SK-N-SH treated with all-trans-retinoic acid at 6 μM for 48 hours (cell line): ENCODE results near the gene DNLZ.

ENCODE experiments used
- ARNTL ChIP-seq: fragments of 450-650 bp; formaldehyde crosslinking; IDR thresholded peaks from 2 replicates; pipeline ENCODE4 v1.5.0; 2020; ENCODE audit warnings: low read depth, mild to moderate bottlenecking, moderate library complexity, borderline replicate concordance
- BACH2 ChIP-seq: fragments of 250-450 bp; sonication (Bioruptor Pico); IDR thresholded peaks from 2 replicates; pipeline ENCODE4 v1.9.0; 2021; ENCODE audit warnings: mild to moderate bottlenecking, borderline replicate concordance
- CSDC2 ChIP-seq: fragments of 250-450 bp; sonication (Bioruptor Pico); IDR thresholded peaks from 2 replicates; pipeline ENCODE4 v1.5.0; 2020; ENCODE audit warnings: mild to moderate bottlenecking, moderate library complexity
- GLIS3 ChIP-seq: fragments of 250-450 bp; sonication (Bioruptor Pico); IDR thresholded peaks from 2 replicates; pipeline ENCODE4 v1.5.0; 2020; ENCODE audit warnings: mild to moderate bottlenecking, moderate library complexity
- OSR1 ChIP-seq: fragments of 250-450 bp; sonication (Bioruptor Pico); IDR thresholded peaks from 2 replicates; pipeline ENCODE4 v1.8.0; 2022; ENCODE audit warnings: moderate library complexity, mild to moderate bottlenecking, inconsistent platforms
- PPARA ChIP-seq: fragments of 250-450 bp; sonication (Bioruptor Pico); IDR thresholded peaks from 2 replicates; pipeline ENCODE4 v1.5.0; 2020; ENCODE audit warnings: mild to moderate bottlenecking, borderline replicate concordance
- SNAI2 ChIP-seq: fragments of 250-450 bp; sonication (Bioruptor Pico); IDR thresholded peaks from 2 replicates; pipeline ENCODE4 v1.5.0; 2020; ENCODE audit warnings: mild to moderate bottlenecking, moderate library complexity
- ZC3H10 ChIP-seq: fragments of 250-450 bp; sonication (Bioruptor Pico); IDR thresholded peaks from 2 replicates; pipeline ENCODE4 v1.5.1; 2021; ENCODE audit warnings: mild to moderate bottlenecking, moderate library complexity
- ZFP3 ChIP-seq: fragments of 250-450 bp; sonication (Bioruptor Pico); IDR thresholded peaks from 2 replicates; pipeline ENCODE4 v1.5.0; 2020; ENCODE audit warnings: mild to moderate bottlenecking, moderate library complexity
- ZFP30 ChIP-seq: fragments of 450-650 bp; formaldehyde crosslinking; IDR thresholded peaks from 2 replicates; pipeline ENCODE4 v1.5.0; 2022; ENCODE audit warnings: mild to moderate bottlenecking, moderate library complexity
- ZNF565 ChIP-seq: fragments of 450-650 bp; formaldehyde crosslinking; conservative IDR thresholded peaks from 2 replicates; pipeline ENCODE4 v1.5.0; 2020; ENCODE audit warnings: low read depth, mild to moderate bottlenecking, moderate library complexity
- ZNF70 ChIP-seq: fragments of 450-650 bp; formaldehyde crosslinking; IDR thresholded peaks from 2 replicates; pipeline ENCODE4 v1.5.0; 2020; ENCODE audit warnings: mild to moderate bottlenecking, moderate library complexity
- TF ChIP-seq, protein P1 (sequence below): fragments of 250-450 bp; sonication (Bioruptor Pico); IDR thresholded peaks from 2 replicates; pipeline ENCODE4 v1.5.1; 2020; ENCODE audit warnings: low read depth, mild to moderate bottlenecking, moderate library complexity
- TF ChIP-seq, protein P2 (sequence below): fragments of 250-450 bp; sonication (Bioruptor Pico); IDR thresholded peaks from 2 replicates; pipeline ENCODE4 v1.8.0; 2020; ENCODE audit warnings: mild to moderate bottlenecking, moderate library complexity, borderline replicate concordance

DNA sequence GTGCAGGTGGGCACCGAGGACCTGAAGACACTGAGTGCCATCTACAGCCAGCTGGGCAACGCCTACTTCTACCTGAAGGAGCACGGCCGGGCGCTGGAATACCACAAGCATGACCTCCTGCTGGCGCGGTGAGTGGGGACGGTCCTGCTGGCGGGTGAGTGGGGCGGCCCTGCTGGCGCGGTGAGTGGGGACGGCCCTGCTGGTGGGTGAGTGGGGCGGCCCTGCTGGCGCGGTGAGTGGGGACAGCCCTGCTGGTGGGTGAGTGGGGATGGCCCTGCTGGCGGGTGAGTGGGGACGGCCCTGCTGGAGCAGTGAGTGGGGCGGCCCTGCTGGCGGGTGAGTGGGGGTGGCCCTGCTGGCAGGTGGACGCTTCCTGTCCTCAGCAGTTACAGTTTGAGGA, 29.0 kb downstream of the DNLZ start:
- TF ChIP-seq PPARA (CRISPR knock-in tag) (no peak), ZNF565 (CRISPR knock-in tag) (no peak), ZFP30 (no peak), ZNF70 (no peak), BACH2 (CRISPR knock-in tag) (no peak), ZC3H10 (CRISPR knock-in tag) (no peak), SNAI2 (CRISPR knock-in tag) (no peak), CSDC2 (no peak), ZFP3 (CRISPR knock-in tag) (no peak), GLIS3 (CRISPR knock-in tag) (no peak), OSR1 (CRISPR knock-in tag) (no peak), ARNTL (no peak)
- TF ChIP-seq, protein P1, sequence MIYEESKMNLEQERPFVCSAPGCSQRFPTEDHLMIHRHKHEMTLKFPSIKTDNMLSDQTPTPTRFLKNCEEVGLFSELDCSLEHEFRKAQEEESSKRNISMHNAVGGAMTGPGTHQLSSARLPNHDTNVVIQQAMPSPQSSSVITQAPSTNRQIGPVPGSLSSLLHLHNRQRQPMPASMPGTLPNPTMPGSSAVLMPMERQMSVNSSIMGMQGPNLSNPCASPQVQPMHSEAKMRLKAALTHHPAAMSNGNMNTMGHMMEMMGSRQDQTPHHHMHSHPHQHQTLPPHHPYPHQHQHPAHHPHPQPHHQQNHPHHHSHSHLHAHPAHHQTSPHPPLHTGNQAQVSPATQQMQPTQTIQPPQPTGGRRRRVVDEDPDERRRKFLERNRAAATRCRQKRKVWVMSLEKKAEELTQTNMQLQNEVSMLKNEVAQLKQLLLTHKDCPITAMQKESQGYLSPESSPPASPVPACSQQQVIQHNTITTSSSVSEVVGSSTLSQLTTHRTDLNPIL (CRISPR knock-in tag): no peak
- TF ChIP-seq, protein P2, sequence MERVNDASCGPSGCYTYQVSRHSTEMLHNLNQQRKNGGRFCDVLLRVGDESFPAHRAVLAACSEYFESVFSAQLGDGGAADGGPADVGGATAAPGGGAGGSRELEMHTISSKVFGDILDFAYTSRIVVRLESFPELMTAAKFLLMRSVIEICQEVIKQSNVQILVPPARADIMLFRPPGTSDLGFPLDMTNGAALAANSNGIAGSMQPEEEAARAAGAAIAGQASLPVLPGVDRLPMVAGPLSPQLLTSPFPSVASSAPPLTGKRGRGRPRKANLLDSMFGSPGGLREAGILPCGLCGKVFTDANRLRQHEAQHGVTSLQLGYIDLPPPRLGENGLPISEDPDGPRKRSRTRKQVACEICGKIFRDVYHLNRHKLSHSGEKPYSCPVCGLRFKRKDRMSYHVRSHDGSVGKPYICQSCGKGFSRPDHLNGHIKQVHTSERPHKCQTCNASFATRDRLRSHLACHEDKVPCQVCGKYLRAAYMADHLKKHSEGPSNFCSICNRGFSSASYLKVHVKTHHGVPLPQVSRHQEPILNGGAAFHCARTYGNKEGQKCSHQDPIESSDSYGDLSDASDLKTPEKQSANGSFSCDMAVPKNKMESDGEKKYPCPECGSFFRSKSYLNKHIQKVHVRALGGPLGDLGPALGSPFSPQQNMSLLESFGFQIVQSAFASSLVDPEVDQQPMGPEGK (CRISPR knock-in tag): no peak
